PC-3 (cell line): ENCODE data around the gene RIMOC1. TPM values are rescaled to one million over a fixed set of nuclear protein-coding genes. Genes with fewer than 3 reads are reported as not detected.

Experiments used
- ATAC-seq: fragments of 200-7000 bp; cut with Tn5 transposase; 2 replicates; pipeline ENCODE4 v1.9.1; 2020; ENCODE audit warnings: mild to moderate bottlenecking, moderate library complexity
- BruUV-seq: library from RNA; stranded (reverse); fragments of 400-500 nt; replicated peaks from 2 replicates; lab custom pipeline; 2021; lab: Mats Ljungman, UMichigan
- CTCF ChIA-PET: fragments of 300-600 bp; sonication (Branson Sonifier 250); formaldehyde crosslinking; loops from one replicate; lab custom pipeline; 2022; ENCODE audit warnings: antibody characterized with exemption; lab: Charles Lee
- POLR2A ChIA-PET: fragments of 300-600 bp; sonication (Branson Sonifier 250); formaldehyde crosslinking; loops from one replicate; lab custom pipeline; 2022; ENCODE audit warnings: antibody characterized with exemption; ENCODE audit not compliant: unreplicated experiment; lab: Charles Lee
- DNase-seq: peaks from one replicate; pipeline ENCODE4 v3.0.0-alpha.2; 2015
- H2AFZ ChIP-seq: fragments of 300-600 bp; sonication (generic); 2 replicates; pipeline ENCODE4 v1.6.0; 2016; ENCODE audit warnings: antibody characterized with exemption, low read length
- H3F3A ChIP-seq: fragments of 300-600 bp; sonication (generic); one replicate; pipeline ENCODE4 v1.6.0; 2017; ENCODE audit warnings: antibody characterized with exemption, low read length, control low read depth, mild to moderate bottlenecking; ENCODE audit not compliant: unreplicated experiment
- H3K27ac ChIP-seq: fragments of 300-600 bp; sonication (generic); 2 replicates; pipeline ENCODE4 v1.5.1; 2016; ENCODE audit warnings: mild to moderate bottlenecking, low read length
- H3K27me3 ChIP-seq: fragments of 300-600 bp; sonication (generic); 2 replicates; pipeline ENCODE4 v1.6.1; 2016; ENCODE audit warnings: low read length, mixed read lengths
- H3K36me3 ChIP-seq: fragments of 300-600 bp; sonication (generic); 2 replicates; pipeline ENCODE4 v1.6.1; 2016; ENCODE audit warnings: low read depth, mixed run types, low read length, mixed read lengths
- H3K4me1 ChIP-seq: fragments of 300-600 bp; sonication (generic); 2 replicates; pipeline ENCODE4 v1.5.1; 2016; ENCODE audit warnings: low read length; ENCODE audit not compliant: insufficient read depth
- H3K4me2 ChIP-seq: fragments of 300-600 bp; sonication (generic); 2 replicates; pipeline ENCODE4 v1.6.0; 2016; ENCODE audit warnings: low read length
- H3K4me3 ChIP-seq: fragments of 300-600 bp; sonication (generic); 2 replicates; pipeline ENCODE4 v1.5.1; 2016; ENCODE audit warnings: mild to moderate bottlenecking, low read length, mixed read lengths
- H3K79me2 ChIP-seq: fragments of 300-600 bp; sonication (generic); 2 replicates; pipeline ENCODE4 v1.6.1; 2017; ENCODE audit warnings: low read length, mixed read lengths
- H3K9ac ChIP-seq: fragments of 300-600 bp; sonication (generic); 2 replicates; pipeline ENCODE4 v1.6.0; 2016; ENCODE audit warnings: mild to moderate bottlenecking, low read length
- H3K9me2 ChIP-seq: fragments of 300-600 bp; sonication (generic); replicated peaks from 2 replicates; pipeline ENCODE4 v1.6.1; 2016; ENCODE audit warnings: mixed run types, low read length, mixed read lengths
- H3K9me3 ChIP-seq: fragments of 300-600 bp; sonication (generic); 2 replicates; pipeline ENCODE4 v1.6.1; 2016; ENCODE audit warnings: low read length, mixed read lengths
- H4K20me1 ChIP-seq: fragments of 300-600 bp; sonication (generic); 2 replicates; pipeline ENCODE4 v1.6.1; 2016; ENCODE audit warnings: low read length, mixed read lengths
- CTCF ChIP-seq: fragments of 300-600 bp; sonication (generic); conservative IDR thresholded peaks from 2 replicates; pipeline ENCODE4 v1.5.1; 2017; ENCODE audit warnings: antibody characterized with exemption, low read depth, mild to moderate bottlenecking, low read length
- EZH2 ChIP-seq: fragments of 300-600 bp; sonication (generic); IDR thresholded peaks from one replicate; pipeline ENCODE4 v1.6.1; 2017; ENCODE audit warnings: antibody characterized with exemption, mild to moderate bottlenecking, low read length; ENCODE audit not compliant: unreplicated experiment
- EZH2phosphoT487 ChIP-seq: fragments of 300-600 bp; sonication (generic); IDR thresholded peaks from 2 replicates; pipeline ENCODE4 v1.6.1; 2018; ENCODE audit warnings: mild to moderate bottlenecking, antibody characterized with exemption, low read length, borderline replicate concordance
- intact Hi-C: fragments of 100-400 bp; cut with micrococcal nuclease; formaldehyde crosslinking; loops from 2 replicates; pipeline ENCODE4 v1.9.0; 2023
- total RNA-seq: library from RNA; depleted of rRNA; stranded (reverse); fragments of >200 nt; gene quantifications from 2 replicates; pipeline ENCODE4 v1.2.3, GENCODE V29; 2014

Gene RIMOC1
- total RNA-seq, 1 experiment from 2014 or later, result 11.3 TPM

GRCh38 chr5:41908374-41909079 lies 4.4 kb downstream of the RIMOC1 start:
- peaks cover 39% of the 10 kb centered on the region for H3K36me3 ChIP-seq
- no peaks in the 10 kb centered on the region for H3F3A ChIP-seq
- no peaks in the 10 kb centered on the region for H4K20me1 ChIP-seq
- intact Hi-C loops, result no loop called here
- no peaks in the 10 kb centered on the region for H3K9me3 ChIP-seq
- no peak for ATAC-seq
- no TSS peak for BruUV-seq
- ChIA-PET POLR2A (no interaction called here), CTCF (no interaction called here)
- H3K4me1 ChIP-seq, result peaks cover 12% of the 10 kb centered on the region
- no peak overlapping the region for H3K4me3 ChIP-seq
- no peak overlapping the region for H3K4me2 ChIP-seq
- H3K79me2 ChIP-seq, result peaks cover 28% of the 10 kb centered on the region
- H3K27ac ChIP-seq, result no peak overlapping the region
- no peaks in the 10 kb centered on the region for H3K9me2 ChIP-seq
- H3K27me3 ChIP-seq, result no peaks in the 10 kb centered on the region
- no peak for TF ChIP-seq EZH2phosphoT487
- no peak for TF ChIP-seq EZH2
- TF ChIP-seq CTCF, result no peak
- no peak for DNase-seq
- H3K9ac ChIP-seq, result no peak overlapping the region
- H2AFZ ChIP-seq, result no peak overlapping the region

GRCh38 chr5:41918105-41918504 lies 14.0 kb downstream of the RIMOC1 start:
- H3F3A ChIP-seq, result no peaks in the 10 kb centered on the region
- peaks cover 10% of the 10 kb centered on the region for H3K4me1 ChIP-seq
- ATAC-seq, result no peak
- H4K20me1 ChIP-seq, result no peaks in the 10 kb centered on the region
- BruUV-seq, result no TSS peak
- ChIA-PET CTCF (no interaction called here), POLR2A (no interaction called here)
- no peak overlapping the region for H3K4me3 ChIP-seq
- no peak overlapping the region for H3K27ac ChIP-seq
- H3K4me2 ChIP-seq, result no peak overlapping the region
- H3K27me3 ChIP-seq, result no peaks in the 10 kb centered on the region
- H3K79me2 ChIP-seq, result no peaks in the 10 kb centered on the region
- no peaks in the 10 kb centered on the region for H3K9me2 ChIP-seq
- no peak for DNase-seq
- H3K36me3 ChIP-seq, result peaks cover 23% of the 10 kb centered on the region; the same call in 1 of the 2 replicates
- intact Hi-C loops, result loop anchor here (5.0 kb wide), 1 partner anchor 46 kb away; the partner anchor contains the start of gene OXCT1
- no peak overlapping the region for H3K9ac ChIP-seq
- TF ChIP-seq CTCF, result no peak
- TF ChIP-seq EZH2phosphoT487, result no peak
- TF ChIP-seq EZH2, result no peak
- H3K9me3 ChIP-seq, result no peaks in the 10 kb centered on the region
- no peak overlapping the region for H2AFZ ChIP-seq

GRCh38 chr5:41921166-41921565 lies 17.0 kb downstream of the RIMOC1 start:
- ChIA-PET CTCF (interaction anchor here (1.2 kb wide), 1 partner anchor 65 kb away, joined by 3 read pairs; no protein-coding TSS in a partner anchor), POLR2A (no interaction called here)
- no peaks in the 10 kb centered on the region for H3K9me2 ChIP-seq
- intact Hi-C loops, result loop anchor here (10.0 kb wide), 1 partner anchor 134 kb away; no protein-coding TSS in a partner anchor
- peaks cover 17% of the 10 kb centered on the region; the same call in 1 of the 2 replicates for H3K36me3 ChIP-seq
- no peaks in the 10 kb centered on the region for H3K79me2 ChIP-seq
- H3K27ac ChIP-seq, result no peak overlapping the region
- no peak overlapping the region for H3K4me3 ChIP-seq
- peaks cover 27% of the 10 kb centered on the region for H3K4me1 ChIP-seq
- no peaks in the 10 kb centered on the region for H4K20me1 ChIP-seq
- no peak overlapping the region for H2AFZ ChIP-seq
- DNase-seq (no peak), ATAC-seq (no peak)
- no peak overlapping the region for H3K9ac ChIP-seq
- TF ChIP-seq EZH2phosphoT487 (no peak), CTCF (no peak), EZH2 (no peak)
- H3F3A ChIP-seq, result no peaks in the 10 kb centered on the region
- BruUV-seq, result no TSS peak
- no peaks in the 10 kb centered on the region for H3K27me3 ChIP-seq
- H3K4me2 ChIP-seq, result no peak overlapping the region
- H3K9me3 ChIP-seq, result no peaks in the 10 kb centered on the region
